DLD1 (cell line): ENCODE measurements around the gene GPN1.
"Not testable (repeated sequence)": the region's sequence is repeated elsewhere in the genome, so short reads cannot be mapped to it uniquely, and the experiment has no call there.

Experiments used
- in situ Hi-C: cut with HindIII; loops from 2 replicates; pipeline ENCODE4 v1.10.0; 2017; ENCODE audit warnings: low sequenced_read_pairs

Gene GPN1

DNA sequence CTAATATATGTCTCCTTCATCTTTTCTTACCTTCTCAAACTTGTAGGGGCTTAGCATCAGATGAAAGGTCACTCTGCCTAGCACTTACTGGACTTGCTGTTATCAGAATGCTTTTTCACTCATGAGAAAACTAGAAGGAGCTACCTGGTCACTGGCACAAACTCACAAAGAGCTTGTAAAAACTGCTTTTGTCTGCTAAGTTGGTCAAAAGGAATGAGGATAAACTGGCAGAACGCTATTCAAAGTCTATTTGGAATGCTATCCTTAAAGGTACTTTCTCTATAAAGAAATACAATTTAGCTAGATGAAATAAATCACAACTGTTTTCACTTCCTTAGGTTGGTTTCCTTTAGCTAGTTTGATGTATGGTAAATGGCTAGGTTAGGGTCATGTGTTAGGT lies 2.5 kb upstream of the GPN1 start:
- in situ Hi-C loops, result not testable (repeated sequence)

DNA sequence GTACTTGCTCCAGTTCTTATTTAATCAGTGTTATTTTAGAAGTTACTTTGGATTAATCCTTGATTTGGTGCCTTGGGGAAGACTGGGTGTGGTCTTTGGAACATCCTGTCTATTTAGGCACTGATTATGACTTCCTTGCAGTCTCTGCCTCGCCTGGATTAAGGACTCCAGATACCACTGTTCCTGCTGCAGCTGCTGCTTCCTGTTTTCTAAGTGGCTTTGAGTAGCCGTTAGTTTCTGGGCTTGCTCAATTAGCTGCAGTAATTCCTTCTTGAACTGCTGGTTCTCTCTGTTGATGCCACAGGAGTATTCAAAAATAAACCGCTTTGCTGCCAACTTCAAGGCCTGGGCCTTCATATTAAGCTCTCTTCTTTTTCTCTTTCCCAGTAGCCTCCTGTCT lies 1.9 kb upstream of the GPN1 start:
- in situ Hi-C loops, result not testable (repeated sequence)

GRCh38 chr2:27627963-27628766 lies 685 bp upstream of the GPN1 start:
- in situ Hi-C loops, result no loop called here

DNA sequence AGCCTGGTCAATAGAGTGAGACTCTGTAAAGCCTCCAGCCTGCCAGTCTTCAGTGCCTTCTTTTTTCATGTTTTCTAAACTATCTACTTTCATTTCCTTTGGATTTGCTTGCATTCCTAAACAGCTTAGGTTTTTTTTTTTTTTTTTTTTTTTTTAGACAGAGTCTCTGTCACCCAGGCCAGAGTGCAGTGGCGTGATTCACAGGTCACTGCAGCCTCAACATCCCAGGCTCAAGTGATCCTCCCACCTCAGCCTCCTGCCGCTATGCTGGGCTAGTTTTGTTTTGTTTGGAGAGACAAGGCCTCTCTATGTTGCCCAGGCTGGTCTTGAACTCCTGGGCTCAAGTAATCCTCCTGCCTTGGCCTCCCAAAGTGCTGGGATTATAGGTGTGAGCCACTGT lies 1.4 kb downstream of the GPN1 start:
- in situ Hi-C loops, result not testable (repeated sequence)

DNA sequence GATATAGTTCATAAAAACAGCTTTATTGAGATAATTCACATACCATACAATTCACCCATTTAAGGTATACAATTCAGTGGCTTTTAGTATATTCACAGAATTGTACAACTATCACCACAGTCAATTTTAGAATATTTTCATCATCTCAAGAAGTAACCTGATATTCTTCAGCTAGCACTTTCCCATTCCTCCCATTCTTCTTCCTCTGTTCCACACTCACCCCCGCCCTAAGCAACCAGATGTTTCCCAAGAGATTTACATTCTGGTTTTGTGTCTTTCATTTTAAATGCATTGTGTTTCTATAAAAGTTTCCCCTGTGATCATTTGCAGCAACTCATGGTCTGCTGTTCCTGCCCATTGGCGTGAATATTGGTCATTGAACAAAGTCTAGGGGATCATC lies 5.4 kb downstream of the GPN1 start:
- in situ Hi-C loops, result no loop called here

GRCh38 chr2:27636766-27637165 lies 7.9 kb downstream of the GPN1 start:
- in situ Hi-C loops, result no loop called here

- in situ Hi-C loops, result no loop called here
These were observed 9.3 kb downstream of the GPN1 start for GRCh38 chr2:27638037-27638637.

DNA sequence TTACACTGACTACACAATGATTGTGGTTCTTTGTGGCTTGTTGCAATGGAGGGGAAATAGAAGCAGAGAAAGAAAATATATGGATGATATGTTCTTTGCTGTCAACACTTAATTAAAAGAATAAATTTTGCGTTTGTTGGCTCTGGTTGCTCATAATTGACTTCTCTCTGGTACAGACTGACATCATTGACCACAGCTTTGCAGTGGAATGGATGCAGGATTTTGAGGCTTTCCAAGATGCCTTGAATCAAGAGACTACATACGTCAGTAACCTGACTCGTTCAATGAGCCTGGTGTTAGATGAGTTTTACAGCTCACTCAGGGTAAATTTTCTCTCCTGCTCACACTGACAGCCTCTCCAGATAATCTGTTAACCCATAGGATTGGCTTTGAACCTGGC lies 9.9 kb downstream of the GPN1 start:
- in situ Hi-C loops, result no loop called here

DNA sequence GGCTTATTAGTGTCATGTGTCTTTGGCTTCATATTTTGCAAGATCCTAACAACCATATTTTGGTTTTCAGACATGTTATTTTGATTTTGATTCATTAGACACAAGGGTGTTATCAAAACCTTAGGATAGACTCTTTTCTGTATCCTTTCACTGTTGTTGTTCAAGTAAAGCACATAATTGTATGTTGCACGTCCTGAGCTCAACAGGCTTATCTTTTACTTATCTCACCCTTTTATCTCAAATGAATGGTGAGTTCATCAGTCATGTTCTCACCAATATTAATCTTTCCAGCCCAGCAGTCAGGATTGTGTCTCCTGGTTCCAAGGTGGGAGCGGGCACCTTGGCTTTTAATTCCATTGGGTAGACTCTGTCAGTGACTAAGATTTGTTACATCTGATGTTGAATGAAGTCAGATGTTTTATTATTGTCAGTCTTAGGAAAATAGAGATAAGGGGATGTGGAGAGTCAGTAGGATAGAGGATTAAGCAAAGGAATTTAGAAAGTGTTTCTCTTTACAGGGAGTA lies 11.9 kb downstream of the GPN1 start:
- in situ Hi-C loops, result no loop called here

DNA sequence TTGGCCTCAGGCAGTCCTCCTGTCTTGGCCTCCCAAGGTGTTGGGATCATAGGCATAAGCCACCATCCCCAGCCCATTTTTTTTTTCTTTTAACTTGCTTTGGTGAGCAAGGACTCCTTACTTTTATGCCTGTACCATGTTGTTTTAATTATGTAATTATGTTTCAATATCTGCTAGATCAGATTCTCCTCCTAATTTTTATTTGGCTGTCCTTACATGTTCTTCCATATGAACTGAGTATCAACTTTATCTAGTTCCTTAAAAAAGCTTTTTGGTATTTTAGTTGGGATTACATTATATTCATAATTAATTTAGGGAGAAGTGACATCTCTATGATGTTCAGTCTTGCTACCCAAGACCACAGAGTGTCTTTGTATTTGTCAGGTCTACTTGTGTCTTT lies 16.3 kb downstream of the GPN1 start:
- in situ Hi-C loops, result no loop called here

- in situ Hi-C loops, result no loop called here
These were observed 18.4 kb downstream of the GPN1 start for GRCh38 chr2:27647289-27647688.

DNA sequence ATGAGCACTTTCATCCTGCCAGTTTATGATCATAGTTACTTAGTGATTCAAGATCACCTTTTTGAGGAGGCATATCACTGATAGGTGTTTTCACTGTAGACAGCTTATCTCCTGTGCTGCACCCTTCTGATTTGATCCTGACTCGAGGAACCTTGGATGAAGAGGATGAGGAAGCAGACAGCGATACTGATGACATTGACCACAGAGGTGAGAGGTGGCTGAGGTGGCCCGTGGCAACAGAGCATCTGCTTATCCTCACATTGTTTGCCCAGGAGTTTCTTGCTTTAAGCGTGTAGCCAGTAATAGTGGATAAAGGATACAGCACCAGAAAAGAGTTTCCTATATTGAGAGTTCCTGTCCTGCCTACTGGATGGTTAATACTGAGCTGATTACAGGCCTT lies 18.9 kb downstream of the GPN1 start:
- in situ Hi-C loops, result no loop called here

DNA sequence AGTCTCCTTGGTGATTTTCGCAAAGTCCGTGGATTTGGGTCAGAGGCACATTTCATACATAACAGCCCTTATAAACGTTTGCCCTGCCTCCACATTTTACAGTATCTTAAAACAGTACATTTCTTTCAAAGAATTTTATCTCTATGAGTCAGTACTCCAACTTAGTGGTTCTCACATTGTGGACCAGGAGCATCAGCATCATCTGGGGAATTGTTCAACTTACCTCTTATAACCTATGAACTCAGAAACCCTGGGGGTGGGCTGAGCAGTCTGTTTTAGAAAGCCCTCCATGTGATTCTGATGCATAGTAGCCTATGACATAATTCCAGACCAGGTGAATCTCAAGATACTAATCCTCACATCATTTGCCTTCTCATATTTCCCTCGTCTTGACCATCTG lies 22.2 kb downstream of the GPN1 start:
- in situ Hi-C loops, result no loop called here

- in situ Hi-C loops, result no loop called here
These were observed 23.5 kb downstream of the GPN1 start for GRCh38 chr2:27652341-27652740.

DNA sequence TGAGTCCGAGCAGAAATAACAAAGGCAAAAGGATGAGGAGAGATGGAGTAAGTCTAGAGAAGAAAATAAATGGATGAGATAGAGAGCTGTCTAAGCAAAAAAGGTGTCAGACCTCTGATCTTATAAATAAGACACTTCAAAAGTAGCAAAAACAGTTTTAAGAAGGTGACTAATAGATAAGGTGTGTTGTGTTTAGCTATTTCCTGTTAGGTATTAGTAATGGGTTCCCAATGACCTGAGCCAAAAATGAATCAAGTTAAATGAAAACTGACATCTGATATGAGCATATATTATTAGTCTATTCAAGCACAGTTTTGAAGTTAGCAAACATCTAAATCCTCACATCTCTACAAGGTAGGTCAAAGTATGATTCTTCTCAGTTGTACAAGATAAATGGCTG lies 23.9 kb downstream of the GPN1 start:
- in situ Hi-C loops, result no loop called here

GRCh38 chr2:27653397-27653796 lies 24.5 kb downstream of the GPN1 start:
- in situ Hi-C loops, result no loop called here

DNA sequence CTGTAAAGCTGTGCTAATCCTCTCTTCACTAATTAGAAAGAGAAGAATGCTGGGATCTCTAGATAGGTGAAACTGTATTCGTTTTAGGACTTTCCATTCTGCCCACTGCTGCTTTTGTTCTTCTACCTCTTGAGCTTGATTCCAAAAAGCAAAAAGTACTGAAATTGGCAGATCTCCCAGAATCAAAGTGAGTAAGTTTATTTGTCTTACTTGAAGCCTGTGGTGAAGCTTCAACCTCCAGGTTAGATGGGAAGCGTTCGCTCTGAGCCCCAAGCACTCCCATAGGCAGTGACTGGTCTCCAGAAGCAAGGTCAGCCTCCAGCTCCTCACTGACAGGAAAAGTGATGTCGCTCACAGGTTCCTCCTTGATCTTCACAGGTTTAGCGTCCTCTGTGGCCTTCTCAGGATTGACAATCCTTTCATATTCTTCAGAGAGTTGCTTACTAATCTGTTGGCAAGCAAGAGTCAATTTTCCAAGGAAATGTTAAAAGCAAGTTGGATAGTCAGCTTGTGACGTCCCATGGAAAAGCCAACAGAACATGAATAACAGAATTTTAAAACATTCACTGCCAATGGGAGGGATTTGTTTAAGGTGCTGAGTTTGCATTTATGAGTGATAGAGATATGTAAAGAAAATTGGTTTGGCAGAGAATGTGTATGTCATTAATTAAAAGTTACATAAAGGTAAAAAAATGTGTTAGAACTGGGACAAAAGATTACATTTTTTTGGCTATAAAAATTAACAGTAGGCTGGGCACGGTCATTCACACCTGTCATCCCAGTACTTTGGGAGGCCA lies 26.5 kb downstream of the GPN1 start:
- in situ Hi-C loops, result no loop called here

GRCh38 chr2:27661371-27661770 lies 32.5 kb downstream of the GPN1 start:
- in situ Hi-C loops, result no loop called here

- in situ Hi-C loops, result no loop called here
These were observed 34.7 kb downstream of the GPN1 start, which contains the start of the genes SLC4A1AP and SUPT7L for GRCh38 chr2:27663285-27664153. SLC4A1AP (plus strand) TSS chr2:27663889; CDS start chr2:27663915, 26 bp downstream. SUPT7L (minus strand) TSS chr2:27663614; CDS start chr2:27662192, 1,422 bp downstream.

DNA sequence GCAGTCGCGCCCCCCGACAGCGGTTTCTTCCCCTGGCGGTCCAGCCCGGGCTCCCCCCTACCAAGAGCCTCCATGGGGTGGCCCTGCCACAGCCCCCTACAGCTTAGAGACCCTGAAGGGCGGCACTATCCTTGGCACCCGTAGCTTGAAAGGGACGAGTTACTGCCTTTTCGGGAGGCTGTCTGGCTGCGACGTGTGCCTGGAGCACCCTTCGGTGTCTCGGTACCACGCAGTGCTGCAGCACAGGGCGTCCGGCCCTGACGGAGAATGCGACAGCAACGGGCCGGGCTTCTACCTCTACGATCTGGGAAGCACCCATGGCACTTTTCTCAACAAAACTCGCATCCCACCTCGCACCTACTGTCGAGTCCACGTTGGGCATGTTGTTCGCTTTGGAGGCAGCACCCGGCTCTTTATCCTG lies 35.3 kb downstream of the GPN1 start:
- in situ Hi-C loops, result no loop called here
